Thyroid gland (tissue), 4 donors: Measurements from ENCODE around the gene SYNGR3.

Experiments
- POLR2A ChIP-seq, 2 donors: fragments of 450-650 bp; IDR thresholded peaks; one replicate each; pipeline ENCODE4 v1.6.1; 2017; ENCODE audit warnings: antibody characterized with exemption in 2 of 2, mild to moderate bottlenecking in 2 of 2, moderate library complexity in 1 of 2
- TF ChIP-seq, protein P1 (sequence below), 6 experiments: fragments of 200-600 bp in 3 of 6; fragments of 450-650 bp in 3 of 6; sonication (generic) in 3 of 6; IDR thresholded peaks; one replicate each; pipeline ENCODE4 v1.5.1; 2016 to 2019; ENCODE audit warnings: antibody characterized with exemption in 6 of 6, mild to moderate bottlenecking in 2 of 6, inconsistent platforms in 1 of 6, moderate library complexity in 1 of 6

DNA sequence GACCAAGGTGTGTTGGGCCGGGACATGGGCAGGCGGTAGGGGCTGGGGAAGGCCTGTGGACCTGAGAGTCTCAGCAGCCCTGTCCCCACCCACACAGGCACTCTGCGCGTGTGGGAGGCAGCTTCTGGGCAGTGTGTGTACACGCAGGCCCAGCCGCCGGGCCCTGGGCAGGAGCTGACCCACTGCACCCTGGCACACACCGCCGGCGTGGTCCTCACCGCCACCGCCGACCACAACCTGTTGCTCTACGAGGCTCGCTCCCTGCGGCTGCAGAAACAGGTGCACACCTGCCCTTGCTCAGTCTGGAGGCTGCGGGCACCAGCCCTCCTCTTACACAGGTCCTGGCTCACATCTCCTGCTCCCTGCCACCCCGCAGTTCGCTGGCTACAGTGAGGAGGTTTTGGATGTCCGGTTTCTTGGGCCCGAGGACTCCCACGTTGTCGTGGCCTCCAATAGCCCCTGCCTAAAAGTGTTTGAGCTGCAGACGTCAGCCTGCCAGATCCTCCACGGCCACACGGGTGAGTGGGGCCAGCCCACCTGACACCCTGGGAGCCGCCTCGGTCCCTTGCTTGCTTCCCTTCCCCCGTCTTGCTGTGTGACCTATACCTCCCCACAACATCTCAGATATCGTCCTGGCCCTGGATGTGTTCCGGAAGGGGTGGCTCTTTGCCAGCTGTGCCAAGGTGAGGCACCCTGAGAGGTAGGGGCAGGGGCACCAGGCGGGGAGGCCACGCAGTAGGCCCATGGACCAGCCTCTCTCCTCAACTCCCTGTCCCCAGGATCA, 14.1 kb upstream of the SYNGR3 start:
- TF ChIP-seq, protein P1, sequence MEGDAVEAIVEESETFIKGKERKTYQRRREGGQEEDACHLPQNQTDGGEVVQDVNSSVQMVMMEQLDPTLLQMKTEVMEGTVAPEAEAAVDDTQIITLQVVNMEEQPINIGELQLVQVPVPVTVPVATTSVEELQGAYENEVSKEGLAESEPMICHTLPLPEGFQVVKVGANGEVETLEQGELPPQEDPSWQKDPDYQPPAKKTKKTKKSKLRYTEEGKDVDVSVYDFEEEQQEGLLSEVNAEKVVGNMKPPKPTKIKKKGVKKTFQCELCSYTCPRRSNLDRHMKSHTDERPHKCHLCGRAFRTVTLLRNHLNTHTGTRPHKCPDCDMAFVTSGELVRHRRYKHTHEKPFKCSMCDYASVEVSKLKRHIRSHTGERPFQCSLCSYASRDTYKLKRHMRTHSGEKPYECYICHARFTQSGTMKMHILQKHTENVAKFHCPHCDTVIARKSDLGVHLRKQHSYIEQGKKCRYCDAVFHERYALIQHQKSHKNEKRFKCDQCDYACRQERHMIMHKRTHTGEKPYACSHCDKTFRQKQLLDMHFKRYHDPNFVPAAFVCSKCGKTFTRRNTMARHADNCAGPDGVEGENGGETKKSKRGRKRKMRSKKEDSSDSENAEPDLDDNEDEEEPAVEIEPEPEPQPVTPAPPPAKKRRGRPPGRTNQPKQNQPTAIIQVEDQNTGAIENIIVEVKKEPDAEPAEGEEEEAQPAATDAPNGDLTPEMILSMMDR (IDR thresholded peaks at IDR 0.05), result no peak
- no peak for TF ChIP-seq POLR2A (IDR thresholded peaks at IDR 0.05)
